Stromal cell of bone marrow (primary cell): ENCODE results near the gene DNAJA3.

Experiments used
- DNase-seq: peaks from one replicate; pipeline ENCODE4 v3.0.0-alpha.2; 2012; ENCODE audit warnings: low read depth

DNAJA3 gene

DNA sequence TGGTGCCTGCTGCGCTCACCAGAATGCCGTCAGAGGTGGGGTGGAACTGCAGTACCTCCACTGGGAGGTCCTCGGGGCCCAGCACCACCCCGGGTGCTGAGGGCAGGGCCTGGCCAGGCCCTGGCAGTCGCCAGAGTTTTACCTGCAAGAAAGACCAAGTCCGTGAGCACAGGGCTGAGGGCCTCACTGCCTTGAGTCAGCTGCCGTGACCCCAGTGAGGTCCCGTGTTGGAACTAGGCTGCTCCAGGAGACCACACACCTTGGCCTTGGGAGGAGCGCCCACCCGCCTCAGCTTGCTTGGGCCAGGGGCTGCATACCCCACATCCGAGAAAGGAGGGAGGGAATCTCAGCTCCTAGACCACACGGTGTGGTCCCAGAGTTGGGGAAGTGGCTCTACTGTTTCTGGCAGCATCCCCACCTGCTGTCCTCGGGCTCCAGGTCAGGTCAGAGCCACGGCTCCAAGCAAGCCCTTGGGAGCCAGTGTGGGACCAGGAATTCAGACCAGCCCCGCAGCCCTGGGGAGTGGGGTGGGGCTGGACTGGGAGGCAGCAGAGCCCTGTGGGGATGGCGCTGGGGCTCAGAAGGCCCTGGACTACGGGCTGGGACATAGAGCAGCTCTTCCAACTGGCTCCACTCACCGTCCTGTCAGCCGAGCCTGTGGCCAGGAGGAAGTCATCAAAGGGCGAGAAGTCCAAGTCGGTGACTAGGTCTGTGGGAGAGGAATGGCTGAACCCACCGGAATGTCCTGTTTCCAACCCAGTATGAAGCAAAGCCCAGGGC, 17.9 kb upstream of the DNAJA3 start:
- DNase-seq, result no peak

DNA sequence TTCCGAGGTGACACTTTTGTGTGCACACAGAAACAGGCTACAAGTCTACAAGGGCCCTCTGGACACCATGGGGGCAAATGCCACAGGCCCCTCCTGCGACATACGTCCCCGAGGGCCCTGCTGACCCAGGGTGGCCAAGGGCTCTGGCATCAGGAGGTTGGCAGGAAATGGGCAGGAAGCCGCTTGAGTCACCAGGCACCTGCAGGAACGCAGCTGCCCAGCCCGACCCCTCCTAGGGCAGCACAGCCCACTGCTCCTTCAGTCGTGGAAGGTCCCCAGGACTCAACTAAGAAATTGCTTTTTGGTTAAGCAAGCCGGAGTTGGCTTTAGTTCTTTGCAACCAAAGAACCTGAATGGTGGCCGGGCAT, 17.4 kb upstream of the DNAJA3 start:
- DNase-seq, result no peak

DNA sequence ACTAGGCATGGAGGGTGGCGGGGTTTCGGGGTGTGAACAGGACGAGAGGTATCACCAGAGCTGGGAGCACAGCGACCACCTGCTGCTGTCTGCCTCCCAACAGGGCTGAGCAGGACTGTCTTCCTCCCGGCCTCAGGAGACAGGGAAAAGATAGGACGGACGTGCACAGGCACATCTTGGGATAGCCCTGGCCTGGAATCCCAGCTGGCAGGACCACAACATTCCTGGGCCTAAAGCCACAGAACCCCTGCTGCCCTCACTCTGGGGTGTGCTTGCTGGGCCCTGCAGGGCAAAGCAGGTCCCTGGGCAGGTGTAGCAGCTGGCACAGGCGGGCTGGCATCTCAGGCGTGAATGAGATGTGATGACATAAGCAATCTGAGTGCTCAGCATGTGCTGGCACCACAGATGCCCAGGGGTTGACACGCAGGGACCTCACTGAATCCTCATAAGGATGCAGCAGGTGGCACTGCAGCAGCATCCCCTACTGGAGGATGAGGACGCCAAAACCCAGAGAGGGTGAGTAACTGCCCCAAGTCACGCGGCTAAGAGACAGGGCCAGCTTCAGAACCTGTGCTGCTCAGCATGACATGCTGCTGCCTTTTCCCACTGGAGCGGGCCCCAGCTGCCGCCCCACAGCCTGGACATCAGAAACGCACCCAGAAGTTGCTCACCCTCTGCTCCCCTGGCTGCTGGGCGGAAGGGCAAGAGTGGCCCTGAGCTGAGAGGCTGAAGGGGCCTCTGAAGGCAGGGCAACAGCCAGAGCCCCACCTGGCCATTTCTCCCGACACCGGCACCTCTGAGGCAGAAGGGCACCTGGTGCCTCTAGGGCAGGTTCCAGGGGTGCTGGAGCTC, 16.4 kb upstream of the DNAJA3 start:
- DNase-seq, result no peak

- no peak for DNase-seq
These were observed 15.2 kb upstream of the DNAJA3 start for GRCh38 chr16:4410335-4411075.

- DNase-seq, result no peak
These were observed 14.0 kb upstream of the DNAJA3 start for GRCh38 chr16:4411684-4412083.

DNA sequence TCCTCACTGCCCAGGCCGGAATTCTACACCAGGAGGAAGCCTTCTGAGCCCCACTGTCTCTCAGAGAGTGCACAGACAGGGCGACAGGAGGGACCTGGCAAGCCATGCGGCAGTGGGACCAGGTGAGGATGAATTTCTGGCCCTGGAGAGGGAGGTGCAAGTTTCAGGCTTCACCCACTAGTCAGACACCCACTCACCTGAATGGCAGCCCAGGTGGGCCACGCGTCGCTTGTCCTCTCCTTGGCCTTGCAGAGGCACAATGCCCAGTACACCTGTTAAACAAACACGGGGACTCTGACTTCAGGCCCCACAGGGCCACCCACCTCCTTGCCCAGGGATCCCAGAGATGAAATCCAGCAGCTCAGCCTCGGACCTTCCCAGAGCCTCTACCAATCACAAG, 13.5 kb upstream of the DNAJA3 start:
- no peak for DNase-seq

- no peak for DNase-seq
These were observed 12.8 kb upstream of the DNAJA3 start for GRCh38 chr16:4412854-4413253.

- no peak for DNase-seq
These were observed 11.3 kb upstream of the DNAJA3 start for GRCh38 chr16:4414187-4414917.

GRCh38 chr16:4415538-4416199, 10.0 kb upstream of the DNAJA3 start:
- no peak for DNase-seq

GRCh38 chr16:4416200-4417032, 9.3 kb upstream of the DNAJA3 start, which contains the start of gene CORO7:
TSS of gene CORO7 (minus strand) at chr16:4416596. CDS start at chr16:4416518, 78 bp downstream.
- peak; percentile 77 for DNase-seq

GRCh38 chr16:4419402-4419959, 6.2 kb upstream of the DNAJA3 start:
- DNase-seq, result no peak

DNA sequence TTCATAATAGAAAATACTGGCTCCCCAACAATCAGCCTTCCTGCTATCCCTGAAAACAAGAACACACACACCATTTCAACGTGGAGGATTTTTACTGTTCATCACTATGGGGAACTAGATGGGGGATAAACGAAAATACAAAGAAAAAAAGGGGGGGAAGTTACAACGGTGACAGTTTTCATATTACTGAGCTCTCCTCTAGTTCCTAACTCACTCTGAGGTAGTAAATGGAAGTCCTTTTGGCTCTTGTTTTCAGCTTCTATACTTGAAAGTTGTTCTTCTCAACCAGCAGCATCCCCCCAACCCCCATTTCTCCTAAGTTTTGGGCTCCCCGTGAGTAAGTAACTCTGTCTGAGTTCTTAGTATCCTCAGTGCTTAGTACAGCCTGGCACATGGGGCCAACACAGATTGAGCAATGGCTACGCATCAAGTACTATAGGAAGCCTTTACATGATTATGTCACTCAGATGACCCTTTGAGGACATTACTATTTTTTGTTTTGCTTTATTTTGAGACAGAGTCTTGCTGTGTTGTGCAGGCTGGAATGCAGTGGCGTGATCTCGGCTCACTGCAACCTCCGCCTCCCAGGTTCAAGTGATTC, 5.1 kb upstream of the DNAJA3 start:
- DNase-seq, result no peak

DNA sequence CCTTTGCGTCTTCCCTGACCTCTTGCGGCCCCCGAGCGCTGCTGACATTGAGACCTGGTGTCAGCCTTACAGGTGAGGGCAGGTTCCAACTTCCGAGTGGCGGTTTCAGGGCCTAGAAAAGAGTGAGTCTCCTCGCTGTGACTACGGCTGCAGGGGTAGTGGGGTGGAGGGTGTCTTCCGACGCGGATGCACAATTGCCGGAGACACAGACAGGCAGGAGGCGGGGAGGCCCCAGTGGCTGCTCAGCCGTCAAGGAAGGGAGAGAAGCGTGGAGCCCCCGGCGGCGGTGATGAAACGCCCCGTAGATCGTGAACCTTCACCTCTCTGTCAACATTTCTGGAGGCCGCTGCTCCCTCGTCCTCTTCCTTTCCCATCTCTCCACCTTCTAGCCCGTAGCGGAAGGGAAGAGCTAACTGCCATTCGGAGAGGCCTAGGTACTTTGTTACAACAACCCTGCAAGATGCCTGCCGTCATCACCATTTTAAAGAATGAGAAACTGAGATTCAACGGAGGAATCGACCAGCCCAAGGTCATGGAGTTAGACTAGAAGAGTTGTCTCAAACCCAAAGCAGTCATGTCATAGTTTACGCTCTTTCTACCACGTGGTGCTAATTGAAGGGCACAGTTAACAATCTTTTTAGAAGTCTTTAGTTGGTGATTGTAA, 485 bp downstream of the DNAJA3 start:
- DNase-seq, result no peak

- DNase-seq, result no peak
These were observed 1.2 kb downstream of the DNAJA3 start for GRCh38 chr16:4426722-4427372.

DNA sequence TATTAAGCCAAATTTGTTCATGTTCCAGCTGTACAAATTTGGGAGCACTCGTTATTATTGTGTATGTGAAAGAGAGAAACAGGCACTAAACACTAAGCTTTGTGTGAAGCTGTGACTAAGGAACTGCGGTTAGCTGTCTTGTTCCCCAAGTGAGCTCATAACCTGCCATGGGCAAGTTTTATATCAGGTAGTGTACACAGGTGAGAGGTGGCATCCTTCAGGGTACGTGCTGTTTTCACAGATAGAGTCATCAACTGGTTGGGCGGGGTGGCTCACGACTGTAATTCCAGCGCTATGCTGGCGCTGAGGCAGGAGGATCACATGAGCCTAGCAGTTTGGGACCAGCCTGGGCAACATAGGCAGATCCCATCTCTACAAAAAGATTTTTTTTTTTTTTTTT, 2.8 kb downstream of the DNAJA3 start:
- DNase-seq, result no peak

DNA sequence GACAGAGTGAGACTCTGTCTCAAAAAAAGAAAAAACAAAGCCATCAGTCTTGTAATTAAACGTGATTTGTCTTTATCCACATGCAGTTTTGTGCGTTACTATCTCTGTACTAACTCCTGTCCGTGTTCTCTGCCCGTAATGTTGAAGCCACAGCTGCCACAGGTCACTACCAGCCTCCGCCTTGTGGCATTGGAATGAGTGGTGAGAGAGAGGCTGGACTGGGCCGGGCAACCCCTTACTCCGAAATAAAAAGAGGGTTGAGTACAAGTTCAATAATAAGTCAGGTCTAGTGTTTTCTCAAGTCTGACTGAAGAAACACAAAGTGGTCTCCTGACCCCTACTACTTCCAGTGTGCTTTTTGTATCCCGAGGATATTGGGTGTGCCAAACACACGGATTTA, 5.4 kb downstream of the DNAJA3 start:
- DNase-seq, result no peak

DNA sequence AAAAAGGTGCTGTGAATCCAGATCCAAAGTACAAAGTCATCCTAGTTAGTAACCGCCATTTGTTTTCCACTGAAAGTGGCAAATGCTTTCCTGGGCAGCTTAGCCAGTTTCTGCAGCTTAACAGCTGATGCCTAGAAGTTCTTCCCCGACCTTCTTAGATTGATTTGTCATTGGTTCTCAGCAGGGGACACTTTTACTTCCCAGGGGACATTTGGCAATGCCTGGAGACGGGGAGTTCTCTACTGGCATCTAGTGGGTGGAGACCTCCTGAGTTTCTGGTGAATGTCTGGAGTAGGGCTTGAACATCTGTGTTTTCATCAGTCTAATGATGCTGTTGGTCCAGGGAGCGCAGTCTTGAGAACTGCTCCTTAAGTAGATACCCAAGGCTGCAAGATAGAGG, 7.6 kb downstream of the DNAJA3 start:
- DNase-seq, result no peak

DNA sequence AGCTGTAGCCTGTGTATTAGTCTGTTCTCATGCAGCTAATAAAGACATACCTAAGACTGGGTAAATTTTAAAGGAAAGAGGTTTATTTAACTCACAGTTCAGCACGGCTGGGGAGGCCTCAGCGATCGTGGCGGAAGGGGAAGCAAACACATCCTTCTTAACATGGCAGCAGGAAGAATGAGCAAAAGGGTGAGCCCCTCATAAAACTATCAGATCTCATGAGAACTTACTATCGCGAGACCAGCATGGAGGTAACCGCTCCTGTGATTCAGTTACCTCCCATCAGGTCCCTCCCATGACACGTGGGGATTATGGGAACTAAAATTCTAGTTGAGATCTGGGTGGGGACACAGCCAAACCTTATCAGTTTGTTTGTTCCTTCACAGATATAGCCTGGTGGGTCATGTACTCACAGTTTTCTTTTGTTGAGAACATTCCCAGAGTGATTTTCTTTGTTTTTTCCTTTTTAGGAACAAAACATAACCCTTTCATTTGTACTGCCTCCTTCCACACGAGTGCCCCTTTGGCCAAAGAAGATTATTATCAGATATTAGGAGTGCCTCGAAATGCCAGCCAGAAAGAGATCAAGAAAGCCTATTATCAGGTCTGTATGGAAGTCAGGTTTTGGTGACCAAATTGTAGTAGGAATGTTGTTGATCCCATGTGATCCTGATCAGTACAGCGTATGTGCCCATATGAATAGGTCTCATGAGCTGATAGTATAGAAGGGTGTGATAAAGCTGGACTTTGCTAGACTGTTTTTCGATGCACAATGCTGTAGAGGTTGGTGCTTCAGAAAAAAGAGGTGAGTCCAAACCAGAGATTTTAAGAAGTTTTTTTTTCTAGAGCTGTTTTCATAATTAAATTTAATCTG, 8.5 kb downstream of the DNAJA3 start:
- no peak for DNase-seq
